ENCODE data around the gene PRSS2. TPM values are rescaled to one million over a fixed set of nuclear protein-coding genes. Genes with fewer than 3 reads are reported as not detected.
"Not testable (repeated sequence)": the region's sequence is repeated elsewhere in the genome, so short reads cannot be mapped to it uniquely, and the experiment has no call there.

Gene PRSS2
- total RNA-seq, 3 donors from 2014 or later (not counting 1 experiment from before 2014, with no cell fraction given) = not detected

- H3K4me3 ChIP-seq (ENCODE audit: low read length) = no peak overlapping the region
- Mint-ChIP-seq H3K9me3 (no peaks in the 10 kb centered on the region), H3K27ac (no peak overlapping the region), H3K36me3 (no peaks in the 10 kb centered on the region), H3K4me3 (no peak overlapping the region), H3K4me1 (peaks cover 6% of the 10 kb centered on the region in 2 donors), H3K27me3 (ENCODE audit: low read depth in 2 of 2) (peaks cover 0 to 3% of the 10 kb centered on the region in 2 donors)
- H3K27me3 ChIP-seq (ENCODE audit: control insufficient read depth, insufficient read depth, low read length) = no peaks in the 10 kb centered on the region
- 96% methylated on average over 1 of the region's 1 CpG for WGBS (ENCODE audit: insufficient coverage)
- H3K4me1 ChIP-seq (ENCODE audit: control insufficient read depth, insufficient read depth, low read length) = no peaks in the 10 kb centered on the region
- H3K27ac ChIP-seq (ENCODE audit: low read length) = no peak overlapping the region
- no peak for ATAC-seq
- no peaks in the 10 kb centered on the region for H3K36me3 ChIP-seq (ENCODE audit: control insufficient read depth, insufficient read depth, low read length)
- H3K9me3 ChIP-seq (ENCODE audit: control insufficient read depth, insufficient read depth, low read length) = no peaks in the 10 kb centered on the region
- intact Hi-C loops (cut with micrococcal nuclease) = no loop called here
- no peak for DNase-seq
- TF ChIP-seq, protein P1, sequence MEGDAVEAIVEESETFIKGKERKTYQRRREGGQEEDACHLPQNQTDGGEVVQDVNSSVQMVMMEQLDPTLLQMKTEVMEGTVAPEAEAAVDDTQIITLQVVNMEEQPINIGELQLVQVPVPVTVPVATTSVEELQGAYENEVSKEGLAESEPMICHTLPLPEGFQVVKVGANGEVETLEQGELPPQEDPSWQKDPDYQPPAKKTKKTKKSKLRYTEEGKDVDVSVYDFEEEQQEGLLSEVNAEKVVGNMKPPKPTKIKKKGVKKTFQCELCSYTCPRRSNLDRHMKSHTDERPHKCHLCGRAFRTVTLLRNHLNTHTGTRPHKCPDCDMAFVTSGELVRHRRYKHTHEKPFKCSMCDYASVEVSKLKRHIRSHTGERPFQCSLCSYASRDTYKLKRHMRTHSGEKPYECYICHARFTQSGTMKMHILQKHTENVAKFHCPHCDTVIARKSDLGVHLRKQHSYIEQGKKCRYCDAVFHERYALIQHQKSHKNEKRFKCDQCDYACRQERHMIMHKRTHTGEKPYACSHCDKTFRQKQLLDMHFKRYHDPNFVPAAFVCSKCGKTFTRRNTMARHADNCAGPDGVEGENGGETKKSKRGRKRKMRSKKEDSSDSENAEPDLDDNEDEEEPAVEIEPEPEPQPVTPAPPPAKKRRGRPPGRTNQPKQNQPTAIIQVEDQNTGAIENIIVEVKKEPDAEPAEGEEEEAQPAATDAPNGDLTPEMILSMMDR (IDR thresholded peaks at IDR 0.05) = no peak
Observed at GRCh38 chr7:142745091-142745635, 25.6 kb upstream of the PRSS2 start.

DNA sequence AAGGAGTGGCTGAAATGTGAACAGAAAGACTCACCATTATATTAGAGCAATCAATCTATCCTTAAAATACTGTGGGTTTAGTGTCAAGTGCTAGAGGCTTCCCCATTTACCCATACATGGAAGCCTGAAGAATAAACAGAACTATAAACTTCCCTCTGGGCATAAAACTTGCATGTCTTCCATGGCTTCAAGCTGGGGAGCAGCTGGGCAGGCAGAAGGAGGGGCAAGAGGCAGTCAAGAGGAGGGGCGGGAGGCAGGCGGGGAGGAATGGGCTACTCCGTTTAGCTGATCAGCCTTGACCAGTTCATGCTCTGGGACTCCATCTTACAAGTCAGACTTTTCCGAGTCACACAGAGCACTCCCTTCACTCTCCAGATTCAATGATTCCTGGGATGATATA is 25.0 kb upstream of the PRSS2 start:
- ATAC-seq = no peak
- DNase-seq = no peak
- Mint-ChIP-seq H3K27ac (no peak overlapping the region), H3K4me1 (peaks cover 2 to 5% of the 10 kb centered on the region in 2 donors), H3K9me3 (no peaks in the 10 kb centered on the region), H3K27me3 (ENCODE audit: low read depth in 2 of 2) (peaks cover 0 to 3% of the 10 kb centered on the region in 2 donors), H3K36me3 (no peaks in the 10 kb centered on the region), H3K4me3 (no peak overlapping the region)
- Histone ChIP-seq H3K9me3 (ENCODE audit: control insufficient read depth, insufficient read depth, low read length) (no peaks in the 10 kb centered on the region), H3K36me3 (ENCODE audit: control insufficient read depth, insufficient read depth, low read length) (no peaks in the 10 kb centered on the region), H3K4me3 (ENCODE audit: low read length) (no peak overlapping the region), H3K4me1 (ENCODE audit: control insufficient read depth, insufficient read depth, low read length) (no peaks in the 10 kb centered on the region), H3K27ac (ENCODE audit: low read length) (no peak overlapping the region), H3K27me3 (ENCODE audit: control insufficient read depth, insufficient read depth, low read length) (no peaks in the 10 kb centered on the region)
- intact Hi-C loops (cut with micrococcal nuclease) = no loop called here
- WGBS (ENCODE audit: insufficient coverage) = 82% methylated on average over 4 of the region's 4 CpGs
- TF ChIP-seq, protein P1 (IDR thresholded peaks at IDR 0.05) = no peak

DNA sequence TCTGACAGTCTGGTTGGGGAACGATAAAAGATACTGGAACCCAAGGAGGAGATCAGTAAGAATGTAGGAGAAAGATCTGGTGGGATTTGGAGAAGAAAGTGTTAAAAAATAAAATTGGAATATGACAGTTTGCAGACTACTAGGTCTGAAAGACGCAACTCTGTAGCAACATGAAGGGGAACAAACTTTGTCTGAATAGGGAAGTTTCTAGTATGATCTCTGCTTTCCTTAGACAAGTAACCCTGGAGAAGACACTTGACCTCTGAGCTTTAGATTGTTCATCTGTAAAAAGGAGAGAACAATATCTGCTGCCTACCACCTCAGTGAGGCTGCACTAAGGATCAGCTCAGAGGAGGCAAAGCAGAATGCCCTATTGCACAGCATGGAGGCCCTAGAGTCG is 24.5 kb upstream of the PRSS2 start:
- H3K27ac ChIP-seq (ENCODE audit: low read length) = no peak overlapping the region
- peaks cover 0 to 3% of the 10 kb centered on the region in 2 donors for H3K27me3 Mint-ChIP-seq (ENCODE audit: low read depth in 2 of 2)
- H3K4me3 Mint-ChIP-seq = no peak overlapping the region
- H3K9me3 ChIP-seq (ENCODE audit: control insufficient read depth, insufficient read depth, low read length) = no peaks in the 10 kb centered on the region
- WGBS (ENCODE audit: insufficient coverage) = 91% methylated on average over 3 of the region's 3 CpGs
- H3K27ac Mint-ChIP-seq = no peak overlapping the region
- ATAC-seq (no peak), DNase-seq (no peak)
- H3K4me3 ChIP-seq (ENCODE audit: low read length) = no peak overlapping the region
- no peaks in the 10 kb centered on the region for H3K4me1 ChIP-seq (ENCODE audit: control insufficient read depth, insufficient read depth, low read length)
- peaks cover 0 to 7% of the 10 kb centered on the region in 2 donors for H3K4me1 Mint-ChIP-seq
- TF ChIP-seq, protein P1 (IDR thresholded peaks at IDR 0.05) = no peak
- H3K36me3 Mint-ChIP-seq = no peaks in the 10 kb centered on the region
- intact Hi-C loops (cut with micrococcal nuclease) = no loop called here
- H3K9me3 Mint-ChIP-seq = no peaks in the 10 kb centered on the region
- no peaks in the 10 kb centered on the region for H3K27me3 ChIP-seq (ENCODE audit: control insufficient read depth, insufficient read depth, low read length)
- no peaks in the 10 kb centered on the region for H3K36me3 ChIP-seq (ENCODE audit: control insufficient read depth, insufficient read depth, low read length)

DNA sequence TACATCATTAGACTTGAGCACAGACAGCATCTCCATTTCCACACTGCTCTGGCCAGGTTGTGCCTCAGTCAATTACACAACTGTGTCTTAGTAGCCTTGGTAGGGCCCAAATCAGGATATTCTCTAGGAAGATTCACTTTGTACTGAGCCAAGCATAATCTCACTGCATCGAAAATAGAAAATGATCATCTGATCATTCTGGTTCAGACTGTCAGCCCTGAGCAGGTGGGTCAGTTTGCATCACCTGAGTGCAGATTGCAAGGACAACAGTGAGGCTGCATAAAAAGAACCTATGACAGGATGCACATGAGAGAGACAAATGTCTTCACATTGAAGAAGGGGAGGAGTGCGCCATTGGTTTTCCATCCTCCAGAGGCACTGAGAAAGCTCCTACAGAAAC is 22.4 kb upstream of the PRSS2 start:
- DNase-seq; H3K36me3 Mint-ChIP-seq; H3K27ac Mint-ChIP-seq; H3K27me3 Mint-ChIP-seq (ENCODE audit: low read depth in 2 of 2); H3K27ac ChIP-seq (ENCODE audit: low read length); H3K4me1 ChIP-seq (ENCODE audit: control insufficient read depth, insufficient read depth, low read length); intact Hi-C loops (cut with micrococcal nuclease); ATAC-seq; H3K9me3 ChIP-seq (ENCODE audit: control insufficient read depth, insufficient read depth, low read length); H3K4me3 Mint-ChIP-seq; H3K4me3 ChIP-seq (ENCODE audit: low read length); H3K36me3 ChIP-seq (ENCODE audit: control insufficient read depth, insufficient read depth, low read length); H3K9me3 Mint-ChIP-seq; H3K27me3 ChIP-seq (ENCODE audit: control insufficient read depth, insufficient read depth, low read length): not testable (repeated sequence)
- H3K4me1 Mint-ChIP-seq = peaks cover 6 to 13% of the 10 kb centered on the region in 2 donors
- WGBS (ENCODE audit: insufficient coverage) = 96% methylated on average over 1 of the region's 2 CpGs

Data from natural killer cell (primary cell).